Pancreas (tissue), 10 donors: ENCODE measurements around the gene ZNF407. TPM values are rescaled to one million over a fixed set of nuclear protein-coding genes. Genes with fewer than 3 reads are reported as not detected.

Source experiments
- ATAC-seq, 4 donors: fragments of 200-7000 bp; cut with Tn5 transposase; one replicate each; pipeline versions ENCODE4 v1.8.0 to v1.9.1; 2020; ENCODE audit warnings: mild to moderate bottlenecking in 4 of 4, moderate library complexity in 4 of 4
- DNase-seq, 6 donors: peaks; one replicate each; pipeline ENCODE4 v3.0.0-alpha.2; 2020
- FAIRE-seq: peaks from 2 replicates; lab custom pipeline; 2012; peaks lifted over from hg19 to GRCh38; lab: Jason Lieb, UNC
- H3K27ac ChIP-seq, 4 donors: fragments of 200-600 bp; sonication (generic); 1 replicate in 3 of 4; 2 replicates in 1 of 4; pipeline versions ENCODE4 v1.5.0 to v1.8.0; 2020
- H3K27me3 ChIP-seq, 4 donors: fragments of 200-600 bp; one replicate each; pipeline ENCODE4 v1.8.0; 2021
- H3K36me3 ChIP-seq, 3 donors: fragments of 200-600 bp; sonication (generic) in 1 of 3; one replicate each; pipeline versions ENCODE4 v1.5.0 to v1.8.0; 2020 to 2021
- H3K4me1 ChIP-seq, 3 donors: fragments of 200-600 bp; one replicate each; pipeline ENCODE4 v1.8.0; 2021
- H3K4me3 ChIP-seq, 4 donors: fragments of 200-600 bp; sonication (generic) in 2 of 4; one replicate each; pipeline versions ENCODE4 v1.5.0 to v1.8.0; 2020 to 2021
- H3K9me3 ChIP-seq, 4 donors: fragments of 200-600 bp; one replicate each; pipeline ENCODE4 v1.8.0; 2021
- WGBS, 2 donors: extraction: QIAGEN DNeasy Blood & Tissue Kit; methylation state at CpG; one replicate each; pipeline ENCODE4 v1.1.7; 2013; 5-methylcytosine and 5-hydroxymethylcytosine counted together
- intact Hi-C, 3 donors: fragments of 100-400 bp; cut with DNase I; formaldehyde crosslinking; loops; one replicate each; pipeline versions ENCODE4 v1.11.1 to v1.14.2; 2022
- polyA plus RNA-seq, 2 donors: library from polyadenylated mRNA; stranded (reverse); fragments of 200-250 nt; gene quantifications; one replicate each; pipeline ENCODE4 v1.2.3, GENCODE V29; 2013
- total RNA-seq, 6 donors: library from RNA; stranded (reverse); fragmentation: NEBNext Ultra II Directional in 4 of 6; extraction: Animal tissue kit (Norgen Biotek cat#: 25700) in 4 of 6; gene quantifications; one replicate each; pipeline versions ENCODE4 v1.2.1 to v1.2.4, GENCODE V29; 2021 to 2023
- TF ChIP-seq, protein P1 (sequence below), 4 donors: fragments of 200-600 bp; sonication (generic) in 3 of 4; IDR thresholded peaks; one replicate each; pipeline versions ENCODE4 v1.5.0 to v1.8.0; 2021; ENCODE audit warnings: antibody characterized with exemption in 4 of 4
- donor health status: healthy with polysubstance abuse.
- donor health status: DM: no; HTN: no; CAD: no; lungs with moderate emphysema.
- donor health status: DM: no; HTN: no; CAD: no.
- donor health status: control.
- donor health status: control.
- donor health status: Bipolar disorder and iron deficiency.
- donor health status: DM: yes; HTN: yes; CAD: no.
- donor health status: DM: no; HTN: no; CAD: no.
- donor health status: DM: no; HTN: no; CAD: no.
- donor health status: DM: yes; HTN: yes; CAD: no.

ZNF407 gene
- total and polyA plus RNA-seq, 8 donors, result 2.7 to 10.0 (median 4.9) TPM

- FAIRE-seq, result no peak
- no peak overlapping the region for H3K4me3 ChIP-seq
- DNase-seq, result no peak
These were observed 7.1 kb downstream of the ZNF407 start for GRCh38 chr18:74604774-74605173.

DNA sequence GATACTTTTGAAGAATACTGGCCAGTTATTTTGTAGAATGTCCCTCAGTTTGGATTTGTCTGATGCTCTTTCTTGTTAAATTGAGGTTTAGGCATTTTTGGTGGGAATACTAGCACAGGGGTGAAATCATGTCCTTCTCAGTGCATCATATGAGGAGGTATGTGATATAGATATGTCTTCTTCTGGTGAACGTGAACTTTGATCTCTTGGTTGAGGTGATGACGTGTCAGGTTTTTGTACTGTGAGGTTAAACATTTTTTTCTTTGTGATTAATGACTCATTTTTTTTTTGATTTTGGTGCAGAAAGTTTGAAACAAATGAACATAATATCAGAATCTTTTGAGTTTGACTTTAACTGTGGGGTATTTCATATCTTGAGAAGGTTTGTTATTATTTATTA lies 11.0 kb downstream of the ZNF407 start:
- H3K9me3 ChIP-seq, result no peaks in the 10 kb centered on the region
- intact Hi-C loops, result no loop called here
- ATAC-seq, result no peak
- TF ChIP-seq, protein P1, sequence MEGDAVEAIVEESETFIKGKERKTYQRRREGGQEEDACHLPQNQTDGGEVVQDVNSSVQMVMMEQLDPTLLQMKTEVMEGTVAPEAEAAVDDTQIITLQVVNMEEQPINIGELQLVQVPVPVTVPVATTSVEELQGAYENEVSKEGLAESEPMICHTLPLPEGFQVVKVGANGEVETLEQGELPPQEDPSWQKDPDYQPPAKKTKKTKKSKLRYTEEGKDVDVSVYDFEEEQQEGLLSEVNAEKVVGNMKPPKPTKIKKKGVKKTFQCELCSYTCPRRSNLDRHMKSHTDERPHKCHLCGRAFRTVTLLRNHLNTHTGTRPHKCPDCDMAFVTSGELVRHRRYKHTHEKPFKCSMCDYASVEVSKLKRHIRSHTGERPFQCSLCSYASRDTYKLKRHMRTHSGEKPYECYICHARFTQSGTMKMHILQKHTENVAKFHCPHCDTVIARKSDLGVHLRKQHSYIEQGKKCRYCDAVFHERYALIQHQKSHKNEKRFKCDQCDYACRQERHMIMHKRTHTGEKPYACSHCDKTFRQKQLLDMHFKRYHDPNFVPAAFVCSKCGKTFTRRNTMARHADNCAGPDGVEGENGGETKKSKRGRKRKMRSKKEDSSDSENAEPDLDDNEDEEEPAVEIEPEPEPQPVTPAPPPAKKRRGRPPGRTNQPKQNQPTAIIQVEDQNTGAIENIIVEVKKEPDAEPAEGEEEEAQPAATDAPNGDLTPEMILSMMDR (IDR thresholded peaks at IDR 0.05), result no peak
- no peak for FAIRE-seq
- no peaks in the 10 kb centered on the region for H3K27me3 ChIP-seq
- H3K4me3 ChIP-seq, result no peak overlapping the region
- DNase-seq, result no peak
- 54 to 65% methylated on average over 2 of the region's 2 CpGs for WGBS, 2 donors
- no peak overlapping the region for H3K27ac ChIP-seq
- no peaks in the 10 kb centered on the region for H3K36me3 ChIP-seq
- H3K4me1 ChIP-seq, result no peaks in the 10 kb centered on the region

More at GRCh38 chr18:74604774-74605173, 7.1 kb downstream of the ZNF407 start:
- TF ChIP-seq, protein P1 (IDR thresholded peaks at IDR 0.05), result no peak
- intact Hi-C loops, result no loop called here
- Histone ChIP-seq H3K4me1 (no peaks in the 10 kb centered on the region), H3K27ac (no peak overlapping the region), H3K9me3 (no peaks in the 10 kb centered on the region), H3K27me3 (no peaks in the 10 kb centered on the region), H3K36me3 (no peaks in the 10 kb centered on the region)
- WGBS, 2 donors, result 57 to 63% methylated on average over 4 of the region's 4 CpGs
- no peak for ATAC-seq

DNA sequence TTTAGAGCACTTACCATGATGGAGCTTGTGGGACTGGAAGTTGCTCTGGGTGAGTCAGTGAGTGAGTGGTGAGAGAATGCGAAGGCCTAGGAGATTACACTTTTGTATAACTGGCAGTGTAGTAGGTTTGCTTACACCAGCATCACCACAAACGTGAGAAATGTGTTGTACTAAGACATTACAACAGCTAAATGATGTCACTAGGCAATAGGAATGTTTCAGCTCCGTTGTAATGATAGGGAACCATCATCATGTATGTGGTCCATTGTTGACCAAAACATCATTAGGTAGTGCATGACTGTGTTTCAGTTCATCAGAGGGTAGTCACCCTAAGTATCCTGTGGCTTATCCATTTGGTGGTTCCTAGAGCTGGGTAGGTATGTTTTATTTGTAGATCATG lies 11.9 kb downstream of the ZNF407 start:
- no peak for ATAC-seq
- Histone ChIP-seq H3K4me1 (no peaks in the 10 kb centered on the region), H3K9me3 (no peaks in the 10 kb centered on the region), H3K36me3 (no peaks in the 10 kb centered on the region), H3K27me3 (no peaks in the 10 kb centered on the region), H3K27ac (no peak overlapping the region), H3K4me3 (no peak overlapping the region)
- 81 to 90% methylated on average over 3 of the region's 3 CpGs for WGBS, 2 donors
- intact Hi-C loops, result no loop called here
- FAIRE-seq, result no peak
- TF ChIP-seq, protein P1 (IDR thresholded peaks at IDR 0.05), result no peak
- DNase-seq, result no peak

- Histone ChIP-seq H3K27me3 (no peaks in the 10 kb centered on the region), H3K9me3 (no peaks in the 10 kb centered on the region), H3K27ac (no peak overlapping the region), H3K4me3 (no peak overlapping the region), H3K36me3 (no peaks in the 10 kb centered on the region), H3K4me1 (no peaks in the 10 kb centered on the region)
- DNase-seq (no peak), ATAC-seq (no peak), FAIRE-seq (no peak)
- intact Hi-C loops, result no loop called here
- TF ChIP-seq, protein P1 (IDR thresholded peaks at IDR 0.05), result no peak
- WGBS, 2 donors, result 87 to 91% methylated on average over 7 of the region's 7 CpGs
These were observed 12.5 kb downstream of the ZNF407 start for GRCh38 chr18:74610051-74610615.

- DNase-seq (no peak), FAIRE-seq (no peak), ATAC-seq (no peak)
- Histone ChIP-seq H3K9me3 (no peaks in the 10 kb centered on the region), H3K27ac (no peak overlapping the region), H3K36me3 (no peaks in the 10 kb centered on the region), H3K27me3 (no peaks in the 10 kb centered on the region), H3K4me3 (no peak overlapping the region), H3K4me1 (no peaks in the 10 kb centered on the region)
- TF ChIP-seq, protein P1 (IDR thresholded peaks at IDR 0.05), result no peak
- intact Hi-C loops, result no loop called here
- 84 to 94% methylated on average over 1 of the region's 1 CpG for WGBS, 2 donors
These were observed 13.2 kb downstream of the ZNF407 start for GRCh38 chr18:74610860-74611259.
